ENCODE measurements around the gene SP140. TPM values are rescaled to one million over a fixed set of nuclear protein-coding genes. Genes with fewer than 3 reads are reported as not detected.

SP140 gene
- total and polyA plus RNA-seq, 10 of the 15 experiments (the other 5 are each of a cell fraction or from before 2014, with no cell fraction given), result 61.7 to 164 (median 90.7) TPM

DNA sequence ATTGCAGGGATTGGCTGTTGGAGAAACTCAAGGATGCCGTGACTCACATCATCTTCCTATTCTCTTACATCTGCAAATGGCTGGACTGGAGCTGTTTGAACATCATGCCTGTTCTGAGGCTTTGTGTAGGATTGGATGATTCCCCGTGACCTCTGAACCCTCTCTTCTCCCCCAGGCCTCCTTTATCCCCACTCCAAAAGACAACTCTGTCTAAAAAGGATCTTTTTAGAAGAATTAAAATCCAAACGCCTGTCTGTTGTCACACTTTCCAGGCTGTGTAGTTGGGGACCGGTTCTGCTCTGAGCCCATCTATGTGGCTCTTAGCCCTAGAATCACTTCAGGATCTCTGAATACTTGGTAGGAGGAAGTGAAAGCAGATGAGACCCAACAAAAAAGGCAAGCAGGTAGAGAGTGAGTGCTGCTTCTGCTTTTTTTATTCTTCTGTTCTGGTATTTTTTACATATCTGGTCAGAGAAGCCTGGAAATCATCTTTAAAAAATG lies 565 bp downstream of the SP140 start (continued):
- no peak for TF ChIP-seq FOS (IDR thresholded peaks at IDR 0.05; ENCODE audit: borderline replicate concordance, extremely low read depth, insufficient read length)
- no peak for TF ChIP-seq HCFC1 (IDR thresholded peaks at IDR 0.05; ENCODE audit: low read length)
- TF ChIP-seq WRNIP1 (IDR thresholded peaks at IDR 0.05; ENCODE audit: borderline replicate concordance, low read depth, low read length), result no peak
- TF ChIP-seq SRF (IDR thresholded peaks at IDR 0.05; ENCODE audit: low read depth in 2 of 2, low read length in 2 of 2), result peak in 1 of 2 experiments; percentile 43; a peak in 1 of 4 replicates
- TF ChIP-seq E4F1 (IDR thresholded peaks at IDR 0.05; ENCODE audit: borderline replicate concordance, partially characterized antibody), result no peak
- TF ChIP-seq SP1 (IDR thresholded peaks at IDR 0.05; ENCODE audit: low read depth, low read length), result no peak
- peak; percentile 24 for TF ChIP-seq MEF2B (IDR thresholded peaks at IDR 0.05; ENCODE audit: partially characterized antibody, poor library complexity, severe bottlenecking)
- TF ChIP-seq NFXL1 (IDR thresholded peaks at IDR 0.05; ENCODE audit: borderline replicate concordance), result no peak
- 0 out of 4 replicates have a peak, but pooled peaks of 1 of the 2 experiments have one; percentile 18 for TF ChIP-seq BHLHE40 (IDR thresholded peaks at IDR 0.05; ENCODE audit: borderline replicate concordance in 1 of 2, low read depth in 2 of 2, low read length in 1 of 2)
- no peak for TF ChIP-seq PKNOX1 (IDR thresholded peaks at IDR 0.05)
- TF ChIP-seq POLR2AphosphoS5 (IDR thresholded peaks at IDR 0.05; ENCODE audit: low read length), result no peak; the same call in 1 of the 2 replicates
- TF ChIP-seq RAD51 (IDR thresholded peaks at IDR 0.05), result no peak; the same call in 1 of the 2 replicates
- peak; percentile 77 for TF ChIP-seq NR2F1 (conservative IDR thresholded peaks at IDR 0.05)
- TF ChIP-seq, protein P1, sequence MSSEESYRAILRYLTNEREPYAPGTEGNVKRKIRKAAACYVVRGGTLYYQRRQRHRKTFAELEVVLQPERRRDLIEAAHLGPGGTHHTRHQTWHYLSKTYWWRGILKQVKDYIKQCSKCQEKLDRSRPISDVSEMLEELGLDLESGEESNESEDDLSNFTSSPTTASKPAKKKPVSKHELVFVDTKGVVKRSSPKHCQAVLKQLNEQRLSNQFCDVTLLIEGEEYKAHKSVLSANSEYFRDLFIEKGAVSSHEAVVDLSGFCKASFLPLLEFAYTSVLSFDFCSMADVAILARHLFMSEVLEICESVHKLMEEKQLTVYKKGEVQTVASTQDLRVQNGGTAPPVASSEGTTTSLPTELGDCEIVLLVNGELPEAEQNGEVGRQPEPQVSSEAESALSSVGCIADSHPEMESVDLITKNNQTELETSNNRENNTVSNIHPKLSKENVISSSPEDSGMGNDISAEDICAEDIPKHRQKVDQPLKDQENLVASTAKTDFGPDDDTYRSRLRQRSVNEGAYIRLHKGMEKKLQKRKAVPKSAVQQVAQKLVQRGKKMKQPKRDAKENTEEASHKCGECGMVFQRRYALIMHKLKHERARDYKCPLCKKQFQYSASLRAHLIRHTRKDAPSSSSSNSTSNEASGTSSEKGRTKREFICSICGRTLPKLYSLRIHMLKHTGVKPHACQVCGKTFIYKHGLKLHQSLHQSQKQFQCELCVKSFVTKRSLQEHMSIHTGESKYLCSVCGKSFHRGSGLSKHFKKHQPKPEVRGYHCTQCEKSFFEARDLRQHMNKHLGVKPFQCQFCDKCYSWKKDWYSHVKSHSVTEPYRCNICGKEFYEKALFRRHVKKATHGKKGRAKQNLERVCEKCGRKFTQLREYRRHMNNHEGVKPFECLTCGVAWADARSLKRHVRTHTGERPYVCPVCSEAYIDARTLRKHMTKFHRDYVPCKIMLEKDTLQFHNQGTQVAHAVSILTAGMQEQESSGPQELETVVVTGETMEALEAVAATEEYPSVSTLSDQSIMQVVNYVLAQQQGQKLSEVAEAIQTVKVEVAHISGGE (CRISPR knock-in tag; IDR thresholded peaks at IDR 0.05), result no peak
- TF ChIP-seq BCLAF1 (IDR thresholded peaks at IDR 0.05), result no peak
- no peak for TF ChIP-seq ESRRA (IDR thresholded peaks at IDR 0.05; ENCODE audit: low read length)
- TF ChIP-seq TARDBP (IDR thresholded peaks at IDR 0.05; ENCODE audit: borderline replicate concordance), result no peak
- TF ChIP-seq LARP7 (IDR thresholded peaks at IDR 0.05), result no peak
- no peak for TF ChIP-seq TCF3 (IDR thresholded peaks at IDR 0.05; ENCODE audit: borderline replicate concordance, insufficient read depth, low read depth, low read length)

All from GM12878 (cell line).